OCI-LY7 (cell line): ENCODE data around the gene RNF5. TPM values are rescaled to one million over a fixed set of nuclear protein-coding genes. Genes with fewer than 3 reads are reported as not detected.

Experiments used
- BruUV-seq: library from RNA; stranded (reverse); fragments of 400-500 nt; replicated peaks from 2 replicates; lab custom pipeline; 2021; lab: Mats Ljungman, UMichigan
- CTCF ChIA-PET: fragments of 300-600 bp; sonication (Branson Sonifier 250); formaldehyde crosslinking; loops from one replicate; lab custom pipeline; 2022; ENCODE audit warnings: antibody characterized with exemption; ENCODE audit not compliant: unreplicated experiment; lab: Charles Lee
- POLR2A ChIA-PET: fragments of 300-600 bp; sonication (Branson Sonifier 250); formaldehyde crosslinking; loops from one replicate; lab custom pipeline; 2022; ENCODE audit warnings: antibody characterized with exemption; lab: Charles Lee
- DNase-seq: peaks from one replicate; pipeline ENCODE4 v3.0.0-alpha.2; 2015; ENCODE audit warnings: low spot score
- H2AFZ ChIP-seq: fragments of 200-600 bp; sonication (generic), shearing (Covaris generic); 2 replicates; pipeline ENCODE4 v1.6.1; 2014; ENCODE audit warnings: mild to moderate bottlenecking, antibody characterized with exemption, low read length, moderate library complexity
- H3K27ac ChIP-seq: fragments of 200-600 bp; sonication (generic); 2 replicates; pipeline ENCODE4 v1.5.1; 2014; ENCODE audit warnings: mixed run types, low read depth, mild to moderate bottlenecking, moderate library complexity, low read length, inconsistent platforms; ENCODE audit not compliant: poor library complexity, severe bottlenecking
- H3K36me3 ChIP-seq: fragments of 200-600 bp; sonication (generic); 2 replicates; pipeline ENCODE4 v1.6.1; 2014; ENCODE audit warnings: mild to moderate bottlenecking, antibody characterized with exemption, low read length, moderate library complexity, mixed read lengths; ENCODE audit not compliant: insufficient read depth
- H3K4me1 ChIP-seq: fragments of 200-600 bp; sonication (generic); 2 replicates; pipeline ENCODE4 v1.5.1; 2014; ENCODE audit warnings: mild to moderate bottlenecking, low read length; ENCODE audit not compliant: insufficient read depth, poor library complexity, severe bottlenecking
- H3K4me2 ChIP-seq: fragments of 200-600 bp; sonication (generic); 2 replicates; pipeline ENCODE4 v1.6.1; 2014; ENCODE audit warnings: mild to moderate bottlenecking, low read length
- H3K4me3 ChIP-seq: fragments of 200-600 bp; sonication (generic); 2 replicates; pipeline ENCODE4 v1.5.1; 2014; ENCODE audit warnings: mild to moderate bottlenecking, low read depth, low read length; ENCODE audit not compliant: poor library complexity, severe bottlenecking
- H3K79me2 ChIP-seq: fragments of 200-600 bp; sonication (generic); 2 replicates; pipeline ENCODE4 v1.6.1; 2016; ENCODE audit warnings: low read depth, mild to moderate bottlenecking, low read length, moderate library complexity, mixed read lengths; ENCODE audit not compliant: insufficient read depth
- H3K9me2 ChIP-seq: fragments of 200-600 bp; sonication (generic); 2 replicates; pipeline ENCODE4 v1.6.1; 2016; ENCODE audit warnings: mild to moderate bottlenecking, low read length, mixed read lengths; ENCODE audit not compliant: insufficient read depth
- H3K9me3 ChIP-seq: fragments of 200-600 bp; sonication (generic); 2 replicates; pipeline ENCODE4 v1.6.1; 2014; ENCODE audit warnings: mild to moderate bottlenecking, mixed run types, low read length, mixed read lengths
- H4K20me1 ChIP-seq: fragments of 200-600 bp; sonication (generic); 2 replicates; pipeline ENCODE4 v1.6.1; 2014; ENCODE audit warnings: mild to moderate bottlenecking, antibody characterized with exemption, low read length, moderate library complexity, mixed read lengths; ENCODE audit not compliant: insufficient read depth
- CTCF ChIP-seq: fragments of 200-600 bp; sonication (generic); conservative IDR thresholded peaks from 2 replicates; pipeline ENCODE4 v1.5.1; 2014; ENCODE audit warnings: mild to moderate bottlenecking, antibody characterized with exemption, low read length, moderate library complexity, mixed read lengths
- EZH2phosphoT487 ChIP-seq: fragments of 200-600 bp; sonication (generic); IDR thresholded peaks from 2 replicates; pipeline ENCODE4 v1.6.1; 2018; ENCODE audit warnings: low read depth, borderline replicate concordance, mild to moderate bottlenecking, mixed run types, antibody characterized with exemption, low read length, moderate library complexity, mixed read lengths
- intact Hi-C: fragments of 100-400 bp; cut with micrococcal nuclease; formaldehyde crosslinking; loops from one replicate; pipeline ENCODE4 v1.10.0; 2022; ENCODE audit not compliant: unreplicated experiment
- total RNA-seq, 2 experiments: library from RNA; depleted of rRNA in 1 of 2; stranded (reverse); fragments of >200 nt in 1 of 2; shearing (Covaris generic) in 1 of 2; gene quantifications; 2 replicates each; pipeline ENCODE4 v1.2.3, GENCODE V29; 2014 to 2022

The RNF5 gene
- total RNA-seq, 2 experiments from 2014 or later, result 50.6 to 59.9 TPM

GRCh38 chr6:32181148-32181702 is 3.0 kb downstream of the RNF5 start:
- Histone ChIP-seq H3K27ac (no peak overlapping the region), H3K36me3 (peaks cover 39% of the 10 kb centered on the region), H3K9me3 (no peaks in the 10 kb centered on the region), H2AFZ (no peak overlapping the region), H3K4me2 (no peak overlapping the region), H3K4me1 (peaks cover 31% of the 10 kb centered on the region), H3K79me2 (no peaks in the 10 kb centered on the region; the same call in 1 of the 2 replicates), H3K9me2 (no peaks in the 10 kb centered on the region), H4K20me1 (no peaks in the 10 kb centered on the region), H3K4me3 (no peak overlapping the region)
- BruUV-seq, result no TSS peak
- no peak for DNase-seq
- intact Hi-C loops, result no loop called here
- no peak for TF ChIP-seq CTCF
- TF ChIP-seq EZH2phosphoT487, result no peak
- POLR2A ChIA-PET, result interaction anchor here (1.1 kb wide), 1 partner anchor 12 kb away, joined by 3 read pairs; the partner anchor contains the start of gene GPSM3
- CTCF ChIA-PET, result no interaction called here

GRCh38 chr6:32181915-32182529 is 3.8 kb downstream of the RNF5 start:
- no TSS peak for BruUV-seq
- TF ChIP-seq EZH2phosphoT487 (no peak), CTCF (0 out of 2 replicates have a peak, but pooled peaks have one; percentile 21)
- Histone ChIP-seq H2AFZ (no peak overlapping the region), H3K9me3 (no peaks in the 10 kb centered on the region), H3K36me3 (peaks cover 47% of the 10 kb centered on the region), H3K9me2 (no peaks in the 10 kb centered on the region), H3K4me1 (peaks cover 31% of the 10 kb centered on the region), H3K4me2 (no peak overlapping the region), H3K79me2 (no peaks in the 10 kb centered on the region; the same call in 1 of the 2 replicates), H4K20me1 (no peaks in the 10 kb centered on the region), H3K27ac (no peak overlapping the region), H3K4me3 (no peak overlapping the region)
- DNase-seq, result no peak
- ChIA-PET POLR2A (interaction anchor here (1.1 kb wide), 1 partner anchor 11 kb away, joined by 3 read pairs; the partner anchor contains the start of gene GPSM3), CTCF (no interaction called here)
- intact Hi-C loops, result no loop called here

- Histone ChIP-seq H3K4me1 (peaks cover 31% of the 10 kb centered on the region), H3K9me3 (no peaks in the 10 kb centered on the region), H3K79me2 (no peaks in the 10 kb centered on the region; the same call in 1 of the 2 replicates), H4K20me1 (no peaks in the 10 kb centered on the region), H3K4me3 (no peak overlapping the region), H3K9me2 (no peaks in the 10 kb centered on the region), H2AFZ (no peak overlapping the region), H3K4me2 (no peak overlapping the region), H3K27ac (no peak overlapping the region), H3K36me3 (peaks cover 52% of the 10 kb centered on the region)
- intact Hi-C loops, result no loop called here
- ChIA-PET POLR2A (no interaction called here), CTCF (no interaction called here)
- no peak for TF ChIP-seq EZH2phosphoT487
- TF ChIP-seq CTCF, result no peak
- no TSS peak for BruUV-seq
- DNase-seq, result no peak
Measured at GRCh38 chr6:32182555-32182981, 4.4 kb downstream of the RNF5 start.
